Body of pancreas (tissue), 4 donors: ENCODE results near the gene EML4.

Experiments used
- CTCF ChIP-seq, 7 experiments: fragments of 450-650 bp in 4 of 7; fragments of 200-600 bp in 3 of 7; sonication (generic) in 3 of 7; IDR thresholded peaks; one replicate each; pipeline ENCODE4 v1.5.1; 2016 to 2019; ENCODE audit warnings: antibody characterized with exemption in 7 of 7
- POLR2A ChIP-seq, 3 donors: fragments of 450-650 bp; IDR thresholded peaks; one replicate each; pipeline ENCODE4 v1.6.1; 2016; ENCODE audit warnings: antibody characterized with exemption in 3 of 3, mild to moderate bottlenecking in 2 of 3

DNA sequence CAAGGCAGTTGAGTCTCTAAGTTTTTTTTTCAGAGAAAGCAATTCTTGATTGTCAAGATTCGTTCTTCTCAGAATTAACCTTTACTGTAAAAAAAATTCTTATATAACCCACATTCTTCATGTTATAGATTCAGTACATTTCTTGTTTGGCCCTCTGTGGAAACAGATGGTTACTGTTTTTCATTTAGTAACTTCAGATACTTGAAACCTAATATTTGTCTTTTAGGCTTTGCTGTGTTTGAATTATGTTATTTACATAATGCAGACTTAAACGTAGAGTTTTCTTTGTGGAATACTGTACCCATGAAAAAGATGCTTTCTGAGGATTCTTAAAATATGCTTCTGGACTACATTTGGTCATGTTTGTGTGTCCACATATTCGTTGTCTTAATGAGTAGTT lies 48.2 kb downstream of the EML4 start:
- TF ChIP-seq CTCF (IDR thresholded peaks at IDR 0.05) (no peak), POLR2A (IDR thresholded peaks at IDR 0.05) (no peak)
